Psoas muscle (tissue), 8 donors: ENCODE data around the gene HABP2. TPM values are rescaled to one million over a fixed set of nuclear protein-coding genes. Genes with fewer than 3 reads are reported as not detected.

Experiments
- ATAC-seq, 4 donors: fragments of 200-7000 bp; cut with Tn5 transposase; one replicate each; pipeline ENCODE4 v1.9.1; 2020; ENCODE audit warnings: moderate library complexity in 3 of 4, mild to moderate bottlenecking in 2 of 4
- DNase-seq, 2 donors: peaks; one replicate each; pipeline ENCODE4 v3.0.0-alpha.2; 2020
- H3K27ac ChIP-seq: fragments of 200-600 bp; one replicate; pipeline ENCODE4 v1.8.0; 2022
- H3K27me3 ChIP-seq, 3 donors: fragments of 200-600 bp in 1 of 3; one replicate each; pipeline versions ENCODE4 v1.6.1 to v1.8.0; 2013 to 2022; ENCODE audit warnings: low read length in 2 of 3, mild to moderate bottlenecking in 2 of 3, moderate library complexity in 1 of 3; ENCODE audit not compliant: insufficient read depth in 3 of 3
- H3K36me3 ChIP-seq, 2 donors: fragments of 200-600 bp in 1 of 2; one replicate each; pipeline versions ENCODE4 v1.6.1 to v1.8.0; 2013 to 2022; ENCODE audit warnings: low read depth in 1 of 2, mild to moderate bottlenecking in 1 of 2, moderate library complexity in 1 of 2; ENCODE audit not compliant: insufficient read depth in 1 of 2
- H3K4me1 ChIP-seq: fragments of 200-600 bp; one replicate; pipeline ENCODE4 v1.8.0; 2022
- H3K4me3 ChIP-seq: fragments of 200-600 bp; one replicate; pipeline ENCODE4 v1.8.0; 2022; ENCODE audit warnings: mild to moderate bottlenecking
- H3K9me3 ChIP-seq: fragments of 200-600 bp; one replicate; pipeline ENCODE4 v1.8.0; 2022
- WGBS, 3 donors: extraction: QIAGEN DNeasy Blood & Tissue Kit; methylation state at CpG; one replicate each; pipeline versions ENCODE4 v1.1.6 to v1.1.7; 2013; 5-methylcytosine and 5-hydroxymethylcytosine counted together
- intact Hi-C, 2 donors: fragments of 100-400 bp; cut with DNase I; formaldehyde crosslinking; loops; one replicate each; pipeline versions ENCODE4 v1.11.0 to v1.14.2; 2022
- polyA plus RNA-seq, 3 donors: library from polyadenylated mRNA; stranded (reverse); fragments of 200-250 nt; gene quantifications; one replicate each; pipeline ENCODE4 v1.2.3, GENCODE V29; 2013
- total RNA-seq, 4 donors: library from RNA; stranded (reverse); fragmentation: NEBNext Ultra II Directional in 2 of 4; extraction: Animal tissue kit (Norgen Biotek cat#: 25700) in 2 of 4; gene quantifications; one replicate each; pipeline versions ENCODE4 v1.2.1 to v1.2.4, GENCODE V29; 2021 to 2023
- TF ChIP-seq, protein P1 (sequence below): fragments of 200-600 bp; IDR thresholded peaks from one replicate; pipeline ENCODE4 v1.8.0; 2022; ENCODE audit warnings: antibody characterized with exemption
- donor health status: healthy with polysubstance abuse.
- donor health status: DM: no; HTN: no; CAD: no; lungs with moderate emphysema.
- donor health status: Bipolar disorder and iron deficiency.
- donor health status: healthy.
- donor health status: DM: yes; HTN: yes; CAD: no.
- donor health status: DM: no; HTN: no; CAD: no.
- donor health status: DM: no; HTN: no; CAD: no.
- donor health status: DM: yes; HTN: yes; CAD: no.

HABP2 gene
- total and polyA plus RNA-seq, 7 donors: 0.01 to 0.16 (median 0.13) TPM; not detected in 2

- Histone ChIP-seq H3K27me3 (peaks cover 0 to 1% (median 0%) of the 10 kb centered on the region in 3 donors), H3K27ac (no peak overlapping the region), H3K9me3 (peaks cover 7% of the 10 kb centered on the region), H3K36me3 (no peaks in the 10 kb centered on the region), H3K4me3 (no peak overlapping the region), H3K4me1 (no peaks in the 10 kb centered on the region)
- no peak for ATAC-seq
- TF ChIP-seq, protein P1, sequence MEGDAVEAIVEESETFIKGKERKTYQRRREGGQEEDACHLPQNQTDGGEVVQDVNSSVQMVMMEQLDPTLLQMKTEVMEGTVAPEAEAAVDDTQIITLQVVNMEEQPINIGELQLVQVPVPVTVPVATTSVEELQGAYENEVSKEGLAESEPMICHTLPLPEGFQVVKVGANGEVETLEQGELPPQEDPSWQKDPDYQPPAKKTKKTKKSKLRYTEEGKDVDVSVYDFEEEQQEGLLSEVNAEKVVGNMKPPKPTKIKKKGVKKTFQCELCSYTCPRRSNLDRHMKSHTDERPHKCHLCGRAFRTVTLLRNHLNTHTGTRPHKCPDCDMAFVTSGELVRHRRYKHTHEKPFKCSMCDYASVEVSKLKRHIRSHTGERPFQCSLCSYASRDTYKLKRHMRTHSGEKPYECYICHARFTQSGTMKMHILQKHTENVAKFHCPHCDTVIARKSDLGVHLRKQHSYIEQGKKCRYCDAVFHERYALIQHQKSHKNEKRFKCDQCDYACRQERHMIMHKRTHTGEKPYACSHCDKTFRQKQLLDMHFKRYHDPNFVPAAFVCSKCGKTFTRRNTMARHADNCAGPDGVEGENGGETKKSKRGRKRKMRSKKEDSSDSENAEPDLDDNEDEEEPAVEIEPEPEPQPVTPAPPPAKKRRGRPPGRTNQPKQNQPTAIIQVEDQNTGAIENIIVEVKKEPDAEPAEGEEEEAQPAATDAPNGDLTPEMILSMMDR: no peak
- WGBS, 3 donors: 62 to 65% (median 63%) methylated on average over 6 of the region's 6 CpGs
- DNase-seq: no peak
- intact Hi-C loops: loop anchor here in 1 of 2 donors (5.0 kb wide), 1 partner anchor 68 kb away; no protein-coding TSS in a partner anchor
Observed at GRCh38 chr10:113515161-113515560, 37.7 kb upstream of the HABP2 start.

DNA sequence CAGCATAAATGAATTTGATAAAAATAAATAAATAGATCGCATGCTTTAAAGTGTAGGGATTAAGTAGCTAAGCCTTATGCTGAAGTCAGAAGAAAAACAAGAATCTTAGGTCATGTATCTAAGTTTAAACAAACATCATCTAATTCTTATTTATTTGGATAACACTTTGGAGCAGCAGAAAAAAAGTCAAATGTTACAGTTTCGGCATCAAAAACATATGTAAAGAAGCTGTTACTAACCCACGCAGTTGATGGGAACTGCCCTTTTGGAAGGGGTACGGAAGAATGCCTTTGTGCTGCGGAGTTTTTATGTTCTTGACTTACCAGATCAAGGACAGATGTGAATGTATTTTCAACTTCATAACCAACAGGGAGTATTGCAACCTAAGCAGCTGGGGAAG lies 37.3 kb upstream of the HABP2 start:
- intact Hi-C loops: loop anchor here in 1 of 2 donors (5.0 kb wide), 1 partner anchor 68 kb away; no protein-coding TSS in a partner anchor
- no peak for ATAC-seq
- WGBS, 3 donors: 67 to 74% (median 69%) methylated on average over 5 of the region's 5 CpGs

DNA sequence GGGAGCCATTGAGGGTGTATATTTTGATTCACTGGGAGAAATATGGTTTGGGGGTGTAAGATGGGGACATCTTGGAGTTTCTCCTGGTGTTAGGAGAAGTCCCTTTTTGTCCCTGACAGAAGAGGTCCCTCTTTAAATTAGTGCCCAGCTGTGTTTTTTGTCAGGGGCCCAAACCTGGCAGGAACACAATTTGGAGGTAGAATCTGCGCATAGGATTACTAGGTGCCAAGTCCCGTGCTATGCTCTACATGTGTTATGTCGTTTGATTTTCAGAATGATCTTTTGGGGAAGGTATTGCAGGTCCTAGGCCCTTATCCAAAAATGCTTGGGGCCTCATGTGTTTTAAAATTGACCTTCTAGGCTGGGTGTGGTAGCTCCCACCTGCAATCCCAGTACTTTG lies 36.8 kb upstream of the HABP2 start:
- H3K27ac ChIP-seq: no peak overlapping the region
- TF ChIP-seq, protein P1: no peak

More for the DNA sequence above, 37.3 kb upstream of the HABP2 start:
- H3K36me3 ChIP-seq: no peaks in the 10 kb centered on the region
- no peak for DNase-seq
- H3K27me3 ChIP-seq: peaks cover 0 to 1% (median 0%) of the 10 kb centered on the region in 3 donors
- no peak overlapping the region for H3K4me3 ChIP-seq
- TF ChIP-seq, protein P1: no peak
- H3K27ac ChIP-seq: no peak overlapping the region
- peaks cover 7% of the 10 kb centered on the region for H3K9me3 ChIP-seq
- peaks cover 3% of the 10 kb centered on the region for H3K4me1 ChIP-seq

DNA sequence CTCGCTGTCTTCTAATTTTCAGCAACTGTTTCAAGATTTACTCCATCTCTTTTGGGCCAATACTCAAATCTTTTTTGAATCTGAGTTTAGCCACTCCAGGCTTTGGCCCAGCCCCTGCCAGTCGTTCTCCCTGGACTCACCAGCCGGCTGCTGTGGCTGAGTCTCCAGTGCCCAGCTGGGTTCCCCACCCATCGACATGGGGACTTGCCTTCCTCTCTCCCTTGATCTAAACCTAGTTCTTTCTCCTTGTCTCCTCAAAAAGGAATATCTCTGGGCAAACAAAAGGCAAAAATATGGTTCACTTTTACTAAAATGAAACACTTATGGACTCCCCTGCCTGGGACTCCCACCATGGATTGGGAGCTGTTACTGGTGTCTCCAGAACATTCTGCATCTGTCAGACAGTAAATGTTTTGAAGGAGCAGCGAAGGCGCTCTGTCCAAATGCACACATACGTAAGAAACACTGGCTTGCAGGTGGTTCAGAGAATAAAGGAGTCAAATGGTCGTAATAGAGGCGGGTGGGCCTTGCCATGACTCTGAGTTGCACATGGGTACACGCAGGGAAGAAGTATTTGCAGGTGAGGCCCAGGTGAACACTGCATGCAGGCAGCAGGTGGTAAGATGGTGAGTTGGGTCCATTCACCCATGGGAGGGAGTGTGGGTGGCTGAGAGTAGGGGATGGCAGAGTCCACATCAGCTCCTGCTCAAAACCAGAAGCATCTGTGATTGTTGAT lies 35.5 kb upstream of the HABP2 start:
- Histone ChIP-seq H3K9me3 (no peaks in the 10 kb centered on the region), H3K4me1 (peaks cover 8% of the 10 kb centered on the region), H3K4me3 (no peak overlapping the region), H3K36me3 (no peaks in the 10 kb centered on the region), H3K27me3 (peaks cover 0 to 1% (median 0%) of the 10 kb centered on the region in 3 donors), H3K27ac (no peak overlapping the region)
- WGBS, 3 donors: 81 to 84% (median 84%) methylated on average over 10 of the region's 10 CpGs
- DNase-seq: no peak
- TF ChIP-seq, protein P1: no peak
- intact Hi-C loops: loop anchor here in 1 of 2 donors (5.0 kb wide), 1 partner anchor 70 kb away; no protein-coding TSS in a partner anchor
- no peak for ATAC-seq

More for the DNA sequence above, 36.8 kb upstream of the HABP2 start:
- Histone ChIP-seq H3K4me1 (peaks cover 8% of the 10 kb centered on the region), H3K27me3 (peaks cover 0 to 1% (median 0%) of the 10 kb centered on the region in 3 donors), H3K36me3 (no peaks in the 10 kb centered on the region), H3K9me3 (peaks cover 7% of the 10 kb centered on the region), H3K4me3 (no peak overlapping the region)
- intact Hi-C loops: loop anchor here in 1 of 2 donors (5.0 kb wide), 1 partner anchor 69 kb away; no protein-coding TSS in a partner anchor
- no peak for DNase-seq
- 62 to 79% (median 74%) methylated on average over 3 of the region's 3 CpGs for WGBS, 3 donors
- ATAC-seq: no peak
